HCT116 (cell line): Measurements from ENCODE around the gene MED16.

Experiments
- CEBPB ChIP-seq: IDR thresholded peaks from 2 replicates; pipeline ENCODE4 v1.6.1; 2012; ENCODE audit warnings: low read depth
- CTCF ChIP-seq, 3 experiments: fragments of 200-600 bp in 1 of 3; sonication (generic) in 1 of 3; IDR thresholded peaks in 2 of 3; conservative IDR thresholded peaks in 1 of 3; 2 replicates each; pipeline ENCODE4 v1.5.1; 2012 to 2017; ENCODE audit warnings: low read depth in 2 of 3, low read length in 2 of 3, antibody characterized with exemption in 1 of 3, borderline replicate concordance in 1 of 3, control low read depth in 1 of 3, mild to moderate bottlenecking in 1 of 3, mixed read lengths in 1 of 3, mixed run types in 1 of 3, moderate library complexity in 1 of 3; ENCODE audit not compliant: insufficient read depth in 1 of 3
- EZH2 ChIP-seq: fragments of 200-600 bp; sonication (generic); IDR thresholded peaks from 2 replicates; pipeline ENCODE4 v1.6.1; 2017; ENCODE audit warnings: antibody characterized with exemption, mixed run types
- EZH2phosphoT487 ChIP-seq: fragments of 200-600 bp; IDR thresholded peaks from 2 replicates; pipeline ENCODE4 v1.6.1; 2018; ENCODE audit warnings: antibody characterized with exemption, borderline replicate concordance
- JUND ChIP-seq: IDR thresholded peaks from 2 replicates; pipeline ENCODE4 v1.6.1; 2012
- POLR2A ChIP-seq: IDR thresholded peaks from 2 replicates; pipeline ENCODE4 v1.7.0; 2011; ENCODE audit warnings: borderline replicate concordance; ENCODE audit not compliant: insufficient read depth, insufficient read length; ENCODE audit errors: extremely low read depth
- POLR2AphosphoS5 ChIP-seq: IDR thresholded peaks from 2 replicates; pipeline ENCODE4 v1.6.1; 2011; ENCODE audit warnings: mild to moderate bottlenecking, low read depth, low read length, moderate library complexity
- RAD21 ChIP-seq: IDR thresholded peaks from 2 replicates; pipeline ENCODE4 v1.6.1; 2012; ENCODE audit warnings: low read depth, mild to moderate bottlenecking
- SRF ChIP-seq: IDR thresholded peaks from 2 replicates; pipeline ENCODE4 v1.6.1; 2012; ENCODE audit warnings: low read depth
- YY1 ChIP-seq: IDR thresholded peaks from 2 replicates; pipeline ENCODE4 v1.6.1; 2011; ENCODE audit warnings: low read length, low read depth, moderate library complexity, mild to moderate bottlenecking; ENCODE audit not compliant: insufficient replicate concordance; ENCODE audit errors: extremely low read depth
- TF ChIP-seq, protein P1 (sequence below): IDR thresholded peaks from 2 replicates; pipeline ENCODE4 v1.6.1; 2012
- TF ChIP-seq, protein P2 (sequence below): IDR thresholded peaks from 2 replicates; pipeline ENCODE4 v1.6.1; 2012
- TF ChIP-seq, protein P3 (sequence below): IDR thresholded peaks from 2 replicates; pipeline ENCODE4 v1.6.1; 2012; ENCODE audit warnings: low read depth
- TF ChIP-seq, protein P4 (sequence below): IDR thresholded peaks from 2 replicates; pipeline ENCODE4 v1.6.1; 2011; ENCODE audit warnings: mild to moderate bottlenecking, low read length, moderate library complexity; ENCODE audit not compliant: insufficient replicate concordance; ENCODE audit errors: extremely low read depth

GRCh38 chr19:834216-834615, 58.8 kb downstream of the MED16 start:
- no peak for TF ChIP-seq CTCF (IDR thresholded peaks at IDR 0.05 in 2 of 3, conservative IDR thresholded peaks at IDR 0.05 in 1 of 3; ENCODE audit: borderline replicate concordance in 1 of 3, insufficient read depth in 1 of 3, low read depth in 2 of 3, low read length in 2 of 3)
- TF ChIP-seq, protein P1, sequence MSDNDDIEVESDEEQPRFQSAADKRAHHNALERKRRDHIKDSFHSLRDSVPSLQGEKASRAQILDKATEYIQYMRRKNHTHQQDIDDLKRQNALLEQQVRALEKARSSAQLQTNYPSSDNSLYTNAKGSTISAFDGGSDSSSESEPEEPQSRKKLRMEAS: no peak
- no peak for TF ChIP-seq POLR2AphosphoS5
- TF ChIP-seq, protein P2, sequence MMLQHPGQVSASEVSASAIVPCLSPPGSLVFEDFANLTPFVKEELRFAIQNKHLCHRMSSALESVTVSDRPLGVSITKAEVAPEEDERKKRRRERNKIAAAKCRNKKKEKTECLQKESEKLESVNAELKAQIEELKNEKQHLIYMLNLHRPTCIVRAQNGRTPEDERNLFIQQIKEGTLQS: no peak
- TF ChIP-seq JUND: no peak
- TF ChIP-seq RAD21: no peak
- no peak for TF ChIP-seq EZH2
- no peak for TF ChIP-seq POLR2A
- TF ChIP-seq, protein P3, sequence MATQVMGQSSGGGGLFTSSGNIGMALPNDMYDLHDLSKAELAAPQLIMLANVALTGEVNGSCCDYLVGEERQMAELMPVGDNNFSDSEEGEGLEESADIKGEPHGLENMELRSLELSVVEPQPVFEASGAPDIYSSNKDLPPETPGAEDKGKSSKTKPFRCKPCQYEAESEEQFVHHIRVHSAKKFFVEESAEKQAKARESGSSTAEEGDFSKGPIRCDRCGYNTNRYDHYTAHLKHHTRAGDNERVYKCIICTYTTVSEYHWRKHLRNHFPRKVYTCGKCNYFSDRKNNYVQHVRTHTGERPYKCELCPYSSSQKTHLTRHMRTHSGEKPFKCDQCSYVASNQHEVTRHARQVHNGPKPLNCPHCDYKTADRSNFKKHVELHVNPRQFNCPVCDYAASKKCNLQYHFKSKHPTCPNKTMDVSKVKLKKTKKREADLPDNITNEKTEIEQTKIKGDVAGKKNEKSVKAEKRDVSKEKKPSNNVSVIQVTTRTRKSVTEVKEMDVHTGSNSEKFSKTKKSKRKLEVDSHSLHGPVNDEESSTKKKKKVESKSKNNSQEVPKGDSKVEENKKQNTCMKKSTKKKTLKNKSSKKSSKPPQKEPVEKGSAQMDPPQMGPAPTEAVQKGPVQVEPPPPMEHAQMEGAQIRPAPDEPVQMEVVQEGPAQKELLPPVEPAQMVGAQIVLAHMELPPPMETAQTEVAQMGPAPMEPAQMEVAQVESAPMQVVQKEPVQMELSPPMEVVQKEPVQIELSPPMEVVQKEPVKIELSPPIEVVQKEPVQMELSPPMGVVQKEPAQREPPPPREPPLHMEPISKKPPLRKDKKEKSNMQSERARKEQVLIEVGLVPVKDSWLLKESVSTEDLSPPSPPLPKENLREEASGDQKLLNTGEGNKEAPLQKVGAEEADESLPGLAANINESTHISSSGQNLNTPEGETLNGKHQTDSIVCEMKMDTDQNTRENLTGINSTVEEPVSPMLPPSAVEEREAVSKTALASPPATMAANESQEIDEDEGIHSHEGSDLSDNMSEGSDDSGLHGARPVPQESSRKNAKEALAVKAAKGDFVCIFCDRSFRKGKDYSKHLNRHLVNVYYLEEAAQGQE: no peak
- TF ChIP-seq SRF: no peak
- TF ChIP-seq YY1: no peak
- TF ChIP-seq, protein P4, sequence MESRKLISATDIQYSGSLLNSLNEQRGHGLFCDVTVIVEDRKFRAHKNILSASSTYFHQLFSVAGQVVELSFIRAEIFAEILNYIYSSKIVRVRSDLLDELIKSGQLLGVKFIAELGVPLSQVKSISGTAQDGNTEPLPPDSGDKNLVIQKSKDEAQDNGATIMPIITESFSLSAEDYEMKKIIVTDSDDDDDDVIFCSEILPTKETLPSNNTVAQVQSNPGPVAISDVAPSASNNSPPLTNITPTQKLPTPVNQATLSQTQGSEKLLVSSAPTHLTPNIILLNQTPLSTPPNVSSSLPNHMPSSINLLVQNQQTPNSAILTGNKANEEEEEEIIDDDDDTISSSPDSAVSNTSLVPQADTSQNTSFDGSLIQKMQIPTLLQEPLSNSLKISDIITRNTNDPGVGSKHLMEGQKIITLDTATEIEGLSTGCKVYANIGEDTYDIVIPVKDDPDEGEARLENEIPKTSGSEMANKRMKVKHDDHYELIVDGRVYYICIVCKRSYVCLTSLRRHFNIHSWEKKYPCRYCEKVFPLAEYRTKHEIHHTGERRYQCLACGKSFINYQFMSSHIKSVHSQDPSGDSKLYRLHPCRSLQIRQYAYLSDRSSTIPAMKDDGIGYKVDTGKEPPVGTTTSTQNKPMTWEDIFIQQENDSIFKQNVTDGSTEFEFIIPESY: no peak
- no peak for TF ChIP-seq EZH2phosphoT487
- no peak for TF ChIP-seq CEBPB
